ENCODE data around the gene HPSE2.

Gene HPSE2

DNA sequence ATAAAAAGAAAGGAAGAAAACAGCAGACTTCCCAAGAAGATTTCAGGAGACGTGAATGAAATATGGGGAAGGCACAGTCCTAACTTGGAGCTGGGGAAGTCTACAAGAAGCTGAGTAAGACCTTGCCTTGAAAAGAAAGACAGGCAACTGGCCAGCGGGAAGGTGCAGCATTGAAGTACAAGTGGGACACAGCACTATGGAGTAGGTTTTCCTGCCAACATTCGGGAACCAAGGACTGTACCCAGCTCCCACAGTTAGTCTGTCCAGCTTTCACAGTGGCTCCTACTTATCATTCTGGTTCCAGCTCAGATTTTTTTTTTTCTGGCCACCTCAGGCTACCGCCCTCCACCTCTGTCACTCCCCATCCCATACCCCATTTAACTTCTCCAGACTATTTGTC is 798.9 kb downstream of the HPSE2 start:
- H3K36me3 ChIP-seq = no peaks in the 10 kb centered on the region
- H3K27ac ChIP-seq = no peak overlapping the region
- H3K9me3 ChIP-seq (ENCODE audit: severe bottlenecking) = peaks cover 13% of the 10 kb centered on the region
- TF ChIP-seq, protein P1, sequence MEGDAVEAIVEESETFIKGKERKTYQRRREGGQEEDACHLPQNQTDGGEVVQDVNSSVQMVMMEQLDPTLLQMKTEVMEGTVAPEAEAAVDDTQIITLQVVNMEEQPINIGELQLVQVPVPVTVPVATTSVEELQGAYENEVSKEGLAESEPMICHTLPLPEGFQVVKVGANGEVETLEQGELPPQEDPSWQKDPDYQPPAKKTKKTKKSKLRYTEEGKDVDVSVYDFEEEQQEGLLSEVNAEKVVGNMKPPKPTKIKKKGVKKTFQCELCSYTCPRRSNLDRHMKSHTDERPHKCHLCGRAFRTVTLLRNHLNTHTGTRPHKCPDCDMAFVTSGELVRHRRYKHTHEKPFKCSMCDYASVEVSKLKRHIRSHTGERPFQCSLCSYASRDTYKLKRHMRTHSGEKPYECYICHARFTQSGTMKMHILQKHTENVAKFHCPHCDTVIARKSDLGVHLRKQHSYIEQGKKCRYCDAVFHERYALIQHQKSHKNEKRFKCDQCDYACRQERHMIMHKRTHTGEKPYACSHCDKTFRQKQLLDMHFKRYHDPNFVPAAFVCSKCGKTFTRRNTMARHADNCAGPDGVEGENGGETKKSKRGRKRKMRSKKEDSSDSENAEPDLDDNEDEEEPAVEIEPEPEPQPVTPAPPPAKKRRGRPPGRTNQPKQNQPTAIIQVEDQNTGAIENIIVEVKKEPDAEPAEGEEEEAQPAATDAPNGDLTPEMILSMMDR (IDR thresholded peaks at IDR 0.05; ENCODE audit: low read depth, low read length) = no peak
- H3K4me3 ChIP-seq (ENCODE audit: low read depth, low read length) = no peak overlapping the region
- no peak for DNase-seq
- peaks cover 6% of the 10 kb centered on the region for H3K27me3 ChIP-seq (ENCODE audit: insufficient read depth, low read depth, severe bottlenecking)

DNA sequence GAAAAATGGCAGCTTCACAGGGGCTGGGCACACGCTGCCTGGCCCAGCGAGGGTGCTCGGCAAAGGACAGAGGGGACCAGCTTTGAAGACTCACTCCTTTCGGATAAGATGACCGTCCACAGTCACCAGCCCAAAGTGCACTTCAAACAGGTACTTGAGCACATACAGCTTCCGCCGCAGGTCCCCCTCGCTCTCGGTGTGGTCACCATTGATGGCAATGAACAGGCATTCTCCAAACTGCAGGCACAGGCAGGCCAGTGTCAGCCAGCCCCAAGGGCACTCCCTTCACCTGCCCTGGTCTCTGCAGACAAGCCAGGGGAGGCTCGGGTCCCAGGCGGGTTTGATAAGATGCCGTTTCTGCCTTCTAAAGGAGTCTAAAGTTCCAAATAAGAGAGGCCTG is 800.5 kb downstream of the HPSE2 start:
- Histone ChIP-seq H3K27me3 (ENCODE audit: insufficient read depth, low read depth, severe bottlenecking) (peaks cover 7% of the 10 kb centered on the region), H3K36me3 (no peaks in the 10 kb centered on the region), H3K9me3 (ENCODE audit: severe bottlenecking) (peaks cover 13% of the 10 kb centered on the region), H3K4me3 (ENCODE audit: low read depth, low read length) (no peak overlapping the region), H3K27ac (no peak overlapping the region)
- no peak for DNase-seq
- TF ChIP-seq, protein P1 (IDR thresholded peaks at IDR 0.05; ENCODE audit: low read depth, low read length) = no peak

DNA sequence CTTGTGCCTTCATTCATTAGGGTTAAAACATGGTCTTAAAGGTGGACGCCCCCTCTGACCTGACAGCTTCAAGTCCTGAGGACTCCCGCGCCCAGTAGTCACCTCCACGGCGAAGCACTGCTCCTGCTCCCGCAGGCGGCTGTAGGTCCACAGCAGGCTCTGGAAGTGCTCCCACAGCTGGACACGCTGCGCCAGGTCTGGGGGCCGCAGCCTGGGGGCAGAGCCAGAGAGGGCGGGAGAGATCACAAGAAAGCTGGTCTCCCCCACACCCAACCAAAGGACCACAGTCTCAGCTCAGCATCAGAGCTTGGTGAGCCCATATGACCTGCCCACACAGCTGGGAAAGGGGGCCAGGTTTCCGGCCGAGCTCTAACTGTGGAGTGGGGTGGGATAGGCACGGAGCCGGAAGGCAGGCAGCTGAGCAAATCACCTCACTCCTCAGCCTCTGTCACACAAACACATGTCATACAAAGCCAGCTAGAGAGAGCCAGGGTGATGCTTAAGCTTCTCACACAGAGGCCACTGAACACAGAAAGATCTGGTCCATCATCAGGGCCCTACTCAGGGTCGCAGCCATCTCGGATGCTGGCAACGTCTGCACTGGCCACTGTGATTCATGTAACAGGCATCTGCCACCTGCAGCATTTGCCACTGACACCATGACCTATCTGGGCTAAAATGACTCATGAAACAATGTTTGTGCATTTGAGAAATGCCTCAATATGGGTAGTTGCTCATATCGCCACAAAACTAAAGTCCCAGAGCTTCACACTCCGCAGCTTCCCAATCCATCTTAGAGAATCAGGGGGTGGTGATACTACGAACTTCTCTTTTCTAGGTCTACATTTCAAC is 801.5 kb downstream of the HPSE2 start:
- Histone ChIP-seq H3K36me3 (no peaks in the 10 kb centered on the region), H3K27me3 (ENCODE audit: insufficient read depth, low read depth, severe bottlenecking) (peaks cover 17% of the 10 kb centered on the region), H3K27ac (no peak overlapping the region), H3K4me3 (ENCODE audit: low read depth, low read length) (no peak overlapping the region), H3K9me3 (ENCODE audit: severe bottlenecking) (peaks cover 12% of the 10 kb centered on the region)
- no peak for DNase-seq
- TF ChIP-seq, protein P1 (IDR thresholded peaks at IDR 0.05; ENCODE audit: low read depth, low read length) = no peak

DNA sequence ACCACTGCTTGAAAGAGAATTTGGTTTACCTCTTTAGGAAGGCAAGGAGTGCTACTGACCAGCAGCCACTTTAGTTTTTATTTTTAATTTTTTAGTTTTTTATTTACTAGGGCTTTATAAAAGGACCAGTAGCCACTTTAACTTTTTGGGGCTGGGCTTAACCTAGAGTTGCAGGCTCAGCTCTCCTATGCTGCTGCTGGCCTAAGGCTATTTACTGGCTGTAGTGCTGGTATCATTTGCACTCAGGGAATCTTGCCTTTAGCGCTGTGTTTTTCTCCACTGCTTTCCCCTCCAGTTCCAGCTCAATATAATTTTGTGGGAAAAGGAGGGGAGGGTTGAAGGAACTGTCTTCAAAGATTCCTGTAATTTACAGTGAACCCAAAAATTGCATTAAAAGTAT is 802.3 kb downstream of the HPSE2 start:
- no peak for DNase-seq
- H3K27me3 ChIP-seq (ENCODE audit: insufficient read depth, low read depth, severe bottlenecking) = peaks cover 20% of the 10 kb centered on the region
- no peak overlapping the region for H3K4me3 ChIP-seq (ENCODE audit: low read depth, low read length)
- no peaks in the 10 kb centered on the region for H3K36me3 ChIP-seq
- TF ChIP-seq, protein P1 (IDR thresholded peaks at IDR 0.05; ENCODE audit: low read depth, low read length) = no peak
- no peak overlapping the region for H3K27ac ChIP-seq
- peaks cover 6% of the 10 kb centered on the region for H3K9me3 ChIP-seq (ENCODE audit: severe bottlenecking)

DNA sequence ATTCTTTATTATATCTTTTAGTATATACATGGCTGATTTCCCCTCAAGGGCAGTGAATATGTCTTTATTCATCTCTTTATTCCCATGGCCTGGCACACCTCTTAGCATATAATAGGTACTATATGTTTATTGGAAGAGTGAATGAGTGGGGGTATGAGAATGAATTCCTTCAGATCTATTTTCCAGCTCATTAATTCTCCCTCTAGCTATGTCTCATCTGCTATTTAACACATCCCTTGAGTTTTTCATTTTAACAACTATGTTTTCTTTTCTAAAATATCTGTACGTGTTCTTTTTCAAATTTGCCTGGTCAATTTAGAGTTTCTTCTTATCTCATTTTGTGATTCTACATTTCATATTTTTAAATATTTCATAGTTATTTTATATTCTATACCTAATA is 803.3 kb downstream of the HPSE2 start:
- TF ChIP-seq, protein P1 (IDR thresholded peaks at IDR 0.05; ENCODE audit: low read depth, low read length) = no peak
- H3K9me3 ChIP-seq (ENCODE audit: severe bottlenecking) = peaks cover 6% of the 10 kb centered on the region
- DNase-seq = no peak
- H3K27ac ChIP-seq = no peak overlapping the region
- H3K36me3 ChIP-seq = no peaks in the 10 kb centered on the region
- H3K4me3 ChIP-seq (ENCODE audit: low read depth, low read length) = no peak overlapping the region
- H3K27me3 ChIP-seq (ENCODE audit: insufficient read depth, low read depth, severe bottlenecking) = peaks cover 26% of the 10 kb centered on the region

DNA sequence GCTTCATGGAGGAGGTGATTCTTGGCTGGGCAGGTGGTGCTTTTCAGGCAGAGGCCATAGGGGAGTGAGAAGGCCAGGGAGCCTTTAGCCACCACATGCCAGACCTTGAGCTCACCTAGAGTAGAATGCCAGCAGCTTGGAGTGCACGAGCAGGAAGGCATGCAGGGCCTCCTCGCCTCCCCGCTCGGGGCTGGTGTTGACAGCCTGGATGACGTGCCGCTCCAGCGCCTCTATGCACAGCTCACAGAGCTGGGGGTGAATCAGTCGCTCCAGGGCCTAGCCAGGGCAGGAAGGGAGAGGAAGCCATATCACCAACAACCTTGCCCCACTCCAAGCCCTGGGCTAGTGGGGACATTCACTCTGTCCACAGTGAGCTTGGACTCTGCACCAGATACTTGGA is 804.6 kb downstream of the HPSE2 start:
- TF ChIP-seq, protein P1 (IDR thresholded peaks at IDR 0.05; ENCODE audit: low read depth, low read length) = no peak
- Histone ChIP-seq H3K9me3 (ENCODE audit: severe bottlenecking) (peaks cover 6% of the 10 kb centered on the region), H3K4me3 (ENCODE audit: low read depth, low read length) (no peak overlapping the region), H3K36me3 (no peaks in the 10 kb centered on the region), H3K27me3 (ENCODE audit: insufficient read depth, low read depth, severe bottlenecking) (peaks cover 36% of the 10 kb centered on the region), H3K27ac (no peak overlapping the region)
- no peak for DNase-seq

Data from WERI-Rb-1 (cell line).